MM.1S (cell line): ENCODE results near the gene ACOX3.

Experiments used
- DNase-seq: peaks from one replicate; pipeline ENCODE4 v3.0.0-alpha.2; 2015
- H2AFZ ChIP-seq: fragments of 300-600 bp; sonication (generic); 2 replicates; pipeline ENCODE4 v1.6.0; 2016; ENCODE audit warnings: antibody characterized with exemption, low read length
- H3F3A ChIP-seq: fragments of 300-600 bp; sonication (generic); 2 replicates; pipeline ENCODE4 v1.6.1; 2016; ENCODE audit warnings: mild to moderate bottlenecking, antibody characterized with exemption, low read length, moderate library complexity, mixed read lengths; ENCODE audit not compliant: insufficient read depth
- H3K27ac ChIP-seq: fragments of 300-600 bp; sonication (generic); 2 replicates; pipeline ENCODE4 v1.5.1; 2016; ENCODE audit warnings: mild to moderate bottlenecking, low read length
- H3K27me3 ChIP-seq: fragments of 300-600 bp; sonication (generic); replicated peaks from 2 replicates; pipeline ENCODE4 v1.6.0; 2016; ENCODE audit warnings: low read length; ENCODE audit not compliant: insufficient read depth
- H3K36me3 ChIP-seq: fragments of 300-600 bp; sonication (generic); replicated peaks from 2 replicates; pipeline ENCODE4 v1.6.1; 2016; ENCODE audit warnings: mild to moderate bottlenecking, low read length, mixed read lengths; ENCODE audit not compliant: insufficient read depth
- H3K4me1 ChIP-seq: fragments of 300-600 bp; sonication (generic); 2 replicates; pipeline ENCODE4 v1.6.1; 2016; ENCODE audit warnings: low read length, mixed read lengths
- H3K4me2 ChIP-seq: fragments of 300-600 bp; sonication (generic); 2 replicates; pipeline ENCODE4 v1.6.0; 2016; ENCODE audit warnings: low read depth, low read length
- H3K4me3 ChIP-seq: fragments of 300-600 bp; sonication (generic); 2 replicates; pipeline ENCODE4 v1.5.1; 2016; ENCODE audit warnings: low read length, mixed read lengths
- H3K79me2 ChIP-seq: fragments of 300-600 bp; sonication (generic); 2 replicates; pipeline ENCODE4 v1.6.1; 2016; ENCODE audit warnings: mixed run types, low read length, mixed read lengths
- H3K9ac ChIP-seq: fragments of 300-600 bp; sonication (generic); 2 replicates; pipeline ENCODE4 v1.6.1; 2016; ENCODE audit warnings: low read length, mixed read lengths
- H3K9me2 ChIP-seq: fragments of 300-600 bp; sonication (generic); replicated peaks from 2 replicates; pipeline ENCODE4 v1.6.1; 2016; ENCODE audit warnings: mild to moderate bottlenecking, low read length, mixed read lengths; ENCODE audit not compliant: insufficient read depth
- H3K9me3 ChIP-seq: fragments of 300-600 bp; sonication (generic); replicated peaks from 2 replicates; pipeline ENCODE4 v1.6.1; 2016; ENCODE audit warnings: mild to moderate bottlenecking, low read length, mixed read lengths; ENCODE audit not compliant: insufficient read depth
- H4K20me1 ChIP-seq: fragments of 300-600 bp; sonication (generic); 2 replicates; pipeline ENCODE4 v1.6.1; 2016; ENCODE audit warnings: mild to moderate bottlenecking, low read length, moderate library complexity, mixed read lengths; ENCODE audit not compliant: insufficient read depth
- EZH2 ChIP-seq: fragments of 300-600 bp; sonication (generic); optimal IDR thresholded peaks from 2 replicates; pipeline ENCODE3; 2017; ENCODE audit warnings: low read depth, mild to moderate bottlenecking, antibody characterized with exemption, low read length, mixed read lengths
- EZH2phosphoT487 ChIP-seq: fragments of 300-600 bp; sonication (generic); IDR thresholded peaks from 2 replicates; pipeline ENCODE4 v1.6.1; 2018; ENCODE audit warnings: antibody characterized with exemption, low read length
- TF ChIP-seq, protein P1 (sequence below): fragments of 300-600 bp; sonication (generic); IDR thresholded peaks from 2 replicates; pipeline ENCODE4 v1.5.1; 2016; ENCODE audit warnings: antibody characterized with exemption, low read length, mixed read lengths

Gene ACOX3

DNA sequence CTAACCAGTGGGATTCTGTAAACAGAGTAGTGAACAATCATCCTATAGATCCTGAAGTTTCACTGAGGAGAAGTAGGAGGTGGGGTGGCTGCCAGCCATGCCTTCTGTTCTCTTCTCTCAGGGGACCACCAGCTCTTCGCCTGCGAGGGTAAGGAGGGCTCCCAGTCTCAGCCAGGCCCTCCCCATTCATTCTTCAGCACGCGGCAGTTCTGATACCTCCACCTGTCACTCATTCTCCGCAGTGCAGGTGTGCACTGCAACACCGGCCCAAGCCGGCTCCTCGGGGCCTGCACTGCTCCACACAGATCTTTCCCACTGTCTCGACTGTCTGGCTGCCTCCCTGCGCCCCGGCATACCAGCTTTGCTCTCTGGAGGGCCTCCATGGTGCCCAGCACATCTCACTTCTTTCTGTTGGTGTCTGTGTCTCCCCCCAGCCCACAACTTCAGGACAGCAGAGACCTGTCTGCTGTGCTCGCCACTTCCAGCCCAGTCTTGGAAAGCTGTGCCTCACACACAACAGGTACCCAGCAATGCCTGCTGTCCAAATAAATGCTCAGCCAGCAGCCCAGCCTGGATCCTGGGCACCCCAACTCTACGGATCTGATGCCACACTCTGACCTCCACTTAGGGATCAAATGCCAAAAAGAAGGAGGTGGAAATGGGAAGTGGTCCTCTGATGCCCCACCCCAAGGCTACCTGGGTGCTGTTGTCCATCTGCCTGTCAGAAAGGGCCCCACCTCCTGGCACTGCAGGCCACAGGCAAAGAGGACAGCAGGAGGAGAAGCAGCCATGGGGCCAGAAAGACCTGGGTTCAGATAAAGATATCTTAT lies 29.0 kb downstream of the ACOX3 start:
- no peaks in the 10 kb centered on the region for H3F3A ChIP-seq
- H3K9me3 ChIP-seq = no peaks in the 10 kb centered on the region
- no peaks in the 10 kb centered on the region for H3K79me2 ChIP-seq
- H3K27ac ChIP-seq = no peak overlapping the region
- no peaks in the 10 kb centered on the region for H3K9me2 ChIP-seq
- H3K4me1 ChIP-seq = no peaks in the 10 kb centered on the region
- no peak for DNase-seq
- no peak overlapping the region for H3K9ac ChIP-seq
- H4K20me1 ChIP-seq = no peaks in the 10 kb centered on the region
- no peaks in the 10 kb centered on the region for H3K27me3 ChIP-seq
- TF ChIP-seq, protein P1, sequence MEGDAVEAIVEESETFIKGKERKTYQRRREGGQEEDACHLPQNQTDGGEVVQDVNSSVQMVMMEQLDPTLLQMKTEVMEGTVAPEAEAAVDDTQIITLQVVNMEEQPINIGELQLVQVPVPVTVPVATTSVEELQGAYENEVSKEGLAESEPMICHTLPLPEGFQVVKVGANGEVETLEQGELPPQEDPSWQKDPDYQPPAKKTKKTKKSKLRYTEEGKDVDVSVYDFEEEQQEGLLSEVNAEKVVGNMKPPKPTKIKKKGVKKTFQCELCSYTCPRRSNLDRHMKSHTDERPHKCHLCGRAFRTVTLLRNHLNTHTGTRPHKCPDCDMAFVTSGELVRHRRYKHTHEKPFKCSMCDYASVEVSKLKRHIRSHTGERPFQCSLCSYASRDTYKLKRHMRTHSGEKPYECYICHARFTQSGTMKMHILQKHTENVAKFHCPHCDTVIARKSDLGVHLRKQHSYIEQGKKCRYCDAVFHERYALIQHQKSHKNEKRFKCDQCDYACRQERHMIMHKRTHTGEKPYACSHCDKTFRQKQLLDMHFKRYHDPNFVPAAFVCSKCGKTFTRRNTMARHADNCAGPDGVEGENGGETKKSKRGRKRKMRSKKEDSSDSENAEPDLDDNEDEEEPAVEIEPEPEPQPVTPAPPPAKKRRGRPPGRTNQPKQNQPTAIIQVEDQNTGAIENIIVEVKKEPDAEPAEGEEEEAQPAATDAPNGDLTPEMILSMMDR = no peak
- no peak for TF ChIP-seq EZH2
- no peak for TF ChIP-seq EZH2phosphoT487
- H2AFZ ChIP-seq = no peak overlapping the region
- H3K4me2 ChIP-seq = no peak overlapping the region
- no peak overlapping the region for H3K4me3 ChIP-seq
- H3K36me3 ChIP-seq = no peaks in the 10 kb centered on the region

DNA sequence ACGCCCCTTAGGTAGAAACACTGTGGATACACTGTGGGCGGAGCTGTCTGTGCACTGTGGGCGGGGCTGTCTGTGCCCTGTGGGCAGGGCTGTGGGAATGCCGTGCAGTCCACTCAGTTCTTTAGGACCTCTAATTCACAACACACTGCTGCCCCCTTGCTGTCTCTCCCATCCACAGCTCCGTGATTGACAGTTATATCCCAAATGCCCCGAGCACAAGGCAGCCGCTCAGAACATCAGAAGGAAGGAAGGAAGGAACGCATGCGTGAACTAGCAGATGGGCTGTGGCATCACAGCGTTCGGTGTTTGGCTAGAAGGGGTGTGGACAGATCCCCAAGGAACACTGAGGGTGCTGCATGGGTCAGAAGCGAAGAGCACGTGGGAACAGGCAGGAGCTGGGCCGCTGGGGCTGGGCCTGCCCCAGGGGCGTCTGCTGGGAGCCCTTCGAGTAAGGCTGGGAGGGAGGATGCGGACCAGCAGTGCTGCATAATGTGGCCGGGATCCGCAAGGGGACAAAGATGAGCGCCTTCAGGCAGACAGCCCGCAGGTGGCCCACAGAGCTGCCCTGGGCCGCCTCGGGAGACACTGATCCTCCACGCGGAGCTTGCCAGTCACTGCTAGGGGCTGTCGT lies 29.8 kb downstream of the ACOX3 start:
- Histone ChIP-seq H3K9me3 (no peaks in the 10 kb centered on the region), H3K9me2 (no peaks in the 10 kb centered on the region), H3F3A (no peaks in the 10 kb centered on the region), H3K4me3 (no peak overlapping the region), H3K9ac (no peak overlapping the region), H3K36me3 (no peaks in the 10 kb centered on the region), H2AFZ (no peak overlapping the region), H3K4me1 (no peaks in the 10 kb centered on the region), H3K79me2 (no peaks in the 10 kb centered on the region), H3K27me3 (no peaks in the 10 kb centered on the region), H4K20me1 (no peaks in the 10 kb centered on the region), H3K27ac (no peak overlapping the region), H3K4me2 (no peak overlapping the region)
- TF ChIP-seq, protein P1 = no peak
- TF ChIP-seq EZH2phosphoT487 = no peak
- no peak for TF ChIP-seq EZH2
- DNase-seq = no peak

DNA sequence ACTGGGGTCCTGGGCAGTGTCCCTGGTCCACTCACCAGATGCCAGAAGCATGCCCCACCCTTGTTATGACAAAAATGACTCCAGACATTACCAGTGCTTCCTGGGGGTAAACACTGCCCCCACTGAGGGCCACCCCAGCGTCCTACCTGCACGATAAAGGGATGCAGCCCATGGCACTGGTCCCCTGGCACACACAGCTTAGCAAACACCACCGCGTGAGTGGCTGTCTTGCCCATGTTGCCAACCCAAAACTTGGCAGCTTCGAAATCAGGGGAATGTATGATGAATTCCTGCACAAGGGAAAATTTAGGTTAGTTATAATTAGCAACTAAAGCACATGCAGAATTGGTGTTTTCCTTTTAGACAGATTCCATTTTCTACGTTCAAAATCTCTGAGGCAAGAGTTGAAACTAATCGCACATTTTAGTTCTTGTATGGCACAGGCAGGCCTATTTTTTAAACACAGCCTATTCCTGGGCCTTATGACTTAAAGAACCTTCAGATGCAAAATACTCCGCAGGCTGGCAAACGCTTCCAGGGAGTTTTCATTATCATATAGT lies 30.4 kb downstream of the ACOX3 start:
- H3K27me3 ChIP-seq = no peaks in the 10 kb centered on the region
- no peaks in the 10 kb centered on the region for H3F3A ChIP-seq
- no peaks in the 10 kb centered on the region for H3K36me3 ChIP-seq
- H3K4me1 ChIP-seq = no peaks in the 10 kb centered on the region
- no peak overlapping the region for H3K4me2 ChIP-seq
- H3K9ac ChIP-seq = no peak overlapping the region
- no peaks in the 10 kb centered on the region for H4K20me1 ChIP-seq
- no peaks in the 10 kb centered on the region for H3K79me2 ChIP-seq
- H3K9me2 ChIP-seq = no peaks in the 10 kb centered on the region
- DNase-seq = no peak
- H3K9me3 ChIP-seq = no peaks in the 10 kb centered on the region
- H3K27ac ChIP-seq = no peak overlapping the region
- no peak overlapping the region for H3K4me3 ChIP-seq
- TF ChIP-seq EZH2 (no peak), EZH2phosphoT487 (no peak)
- TF ChIP-seq, protein P1 = no peak
- H2AFZ ChIP-seq = no peak overlapping the region
